GM19438 (cell line): Measurements from ENCODE around the gene FGF2.

Experiments
- ATAC-seq: cut with Tn5 transposase; IDR thresholded peaks from one replicate; pipeline ENCODE4 v1.9.1; 2021; ENCODE audit warnings: low read depth; ENCODE audit not compliant: unreplicated experiment

Gene FGF2

DNA sequence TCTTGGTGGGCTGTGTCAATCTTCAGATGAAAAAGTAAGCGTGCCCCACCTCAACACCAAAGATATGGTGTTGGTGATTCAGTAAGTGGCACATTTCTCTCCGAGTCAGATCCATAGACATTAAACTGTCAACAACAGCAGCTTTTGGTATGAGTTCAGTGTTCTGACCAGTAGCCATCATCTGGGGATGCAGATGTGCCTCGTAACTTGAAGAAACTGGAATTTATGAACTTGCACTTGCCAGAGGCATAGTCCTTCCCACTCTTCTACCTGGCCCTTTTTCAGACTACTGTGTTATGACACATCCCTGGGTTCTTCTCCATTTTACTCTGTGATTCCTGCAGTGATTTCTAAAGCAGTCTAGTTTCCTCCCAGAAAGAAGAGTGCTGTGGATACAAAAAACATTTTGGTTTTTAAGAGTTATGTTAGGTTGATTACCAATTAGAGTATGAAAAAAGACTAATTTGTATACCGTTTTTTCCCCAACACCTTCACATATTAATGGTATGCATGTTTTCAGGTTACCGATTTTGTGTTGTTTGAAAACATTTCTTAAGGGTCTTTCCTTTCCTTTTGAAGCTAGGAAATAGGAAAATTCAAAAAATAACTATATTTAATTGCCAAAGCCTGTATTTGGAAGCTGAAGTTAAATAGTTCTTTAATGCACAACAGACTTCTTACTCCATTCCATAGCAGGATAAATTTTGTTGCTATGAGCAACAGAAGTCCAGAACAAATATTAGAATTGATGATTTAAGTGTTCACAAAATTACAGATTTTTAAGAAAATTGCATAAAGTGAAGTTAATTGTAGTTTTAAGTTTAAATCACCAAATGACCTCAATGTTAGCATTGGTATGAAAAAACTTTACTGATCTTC, 56.5 kb downstream of the FGF2 start:
- ATAC-seq, result no peak

DNA sequence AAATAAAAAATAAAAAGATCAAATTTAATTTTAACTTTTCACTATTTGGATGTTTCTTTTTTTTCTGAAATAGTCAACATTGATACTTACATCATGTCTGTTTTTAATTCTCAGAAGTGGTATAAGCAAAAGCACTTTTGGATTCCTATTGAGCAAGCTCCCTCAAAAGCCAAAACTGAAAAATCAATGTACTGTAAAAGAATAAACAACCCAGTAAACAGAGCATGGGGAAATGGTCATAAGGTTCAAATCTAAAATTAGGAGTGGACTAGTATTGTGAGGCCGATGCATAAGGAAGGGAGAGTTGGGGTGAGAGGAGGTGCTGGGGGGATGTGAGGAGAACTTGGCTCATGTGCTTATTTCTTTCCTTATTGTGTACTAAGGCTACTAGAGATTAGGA, 57.9 kb downstream of the FGF2 start:
- ATAC-seq, result no peak

DNA sequence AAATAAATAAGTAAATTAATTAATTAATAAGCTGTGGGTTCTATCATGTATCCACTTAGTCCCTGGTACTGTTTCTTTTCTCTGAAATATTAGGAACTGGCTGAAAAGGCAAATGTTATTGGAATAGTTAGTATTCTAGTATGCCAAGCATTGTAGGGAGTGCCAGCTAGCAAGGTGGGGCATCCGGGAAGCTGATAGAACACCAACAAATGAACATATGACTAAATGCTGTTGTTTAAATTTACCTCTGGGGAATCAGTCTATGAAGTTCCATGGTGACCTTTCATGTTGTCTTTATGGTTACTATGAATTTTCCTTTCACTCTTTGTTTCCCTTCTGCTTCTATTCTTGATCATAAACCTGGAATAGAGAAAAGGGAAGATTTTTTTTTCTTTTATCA, 63.1 kb downstream of the FGF2 start:
- no peak for ATAC-seq

DNA sequence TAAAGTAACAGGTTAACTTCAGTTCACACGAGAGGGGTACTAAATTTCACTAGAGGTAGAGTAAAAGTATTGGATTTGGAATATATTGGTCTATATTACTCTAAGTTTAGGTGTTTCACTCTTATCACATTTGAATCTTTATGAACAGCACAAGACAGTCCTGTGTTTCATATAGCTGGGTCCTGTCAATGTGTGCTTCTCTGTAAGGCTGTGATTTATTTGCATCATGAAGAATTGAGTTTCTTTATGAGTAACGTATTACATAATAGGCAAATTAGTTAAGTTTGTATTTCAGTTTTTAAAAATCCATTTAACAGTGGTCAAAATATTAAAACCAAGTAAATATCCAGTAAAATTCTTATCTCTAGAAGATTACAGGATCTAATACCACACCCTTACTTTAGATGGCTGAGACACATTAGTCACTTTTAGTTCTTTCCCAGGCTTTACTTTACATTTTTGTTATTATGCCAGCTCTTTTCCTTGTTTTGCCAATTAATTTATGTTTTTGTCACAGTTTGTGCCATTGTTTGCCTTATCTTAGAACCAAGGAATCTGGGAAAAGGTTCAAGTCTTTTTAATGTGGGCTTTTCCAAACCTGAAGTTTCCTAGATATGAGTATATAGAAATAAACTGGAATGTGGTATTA, 63.6 kb downstream of the FGF2 start:
- ATAC-seq, result no peak

DNA sequence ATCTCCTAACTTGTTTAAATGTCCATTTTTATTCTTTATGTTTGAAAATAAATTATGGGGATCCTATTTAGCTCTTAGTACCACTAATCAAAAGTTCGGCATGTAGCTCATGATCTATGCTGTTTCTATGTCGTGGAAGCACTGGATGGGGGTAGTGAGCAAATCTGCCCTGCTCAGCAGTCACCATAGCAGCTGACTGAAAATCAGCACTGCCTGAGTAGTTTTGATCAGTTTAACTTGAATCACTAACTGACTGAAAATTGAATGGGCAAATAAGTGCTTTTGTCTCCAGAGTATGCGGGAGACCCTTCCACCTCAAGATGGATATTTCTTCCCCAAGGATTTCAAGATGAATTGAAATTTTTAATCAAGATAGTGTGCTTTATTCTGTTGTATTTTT, 68.2 kb downstream of the FGF2 start:
- ATAC-seq, result no peak

DNA sequence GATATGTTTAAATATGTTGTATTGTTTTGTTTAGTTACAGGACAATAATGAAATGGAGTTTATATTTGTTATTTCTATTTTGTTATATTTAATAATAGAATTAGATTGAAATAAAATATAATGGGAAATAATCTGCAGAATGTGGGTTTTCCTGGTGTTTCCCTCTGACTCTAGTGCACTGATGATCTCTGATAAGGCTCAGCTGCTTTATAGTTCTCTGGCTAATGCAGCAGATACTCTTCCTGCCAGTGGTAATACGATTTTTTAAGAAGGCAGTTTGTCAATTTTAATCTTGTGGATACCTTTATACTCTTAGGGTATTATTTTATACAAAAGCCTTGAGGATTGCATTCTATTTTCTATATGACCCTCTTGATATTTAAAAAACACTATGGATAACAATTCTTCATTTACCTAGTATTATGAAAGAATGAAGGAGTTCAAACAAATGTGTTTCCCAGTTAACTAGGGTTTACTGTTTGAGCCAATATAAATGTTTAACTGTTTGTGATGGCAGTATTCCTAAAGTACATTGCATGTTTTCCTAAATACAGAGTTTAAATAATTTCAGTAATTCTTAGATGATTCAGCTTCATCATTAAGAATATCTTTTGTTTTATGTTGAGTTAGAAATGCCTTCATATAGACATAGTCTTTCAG, 68.8 kb downstream of the FGF2 start:
- no peak for ATAC-seq

DNA sequence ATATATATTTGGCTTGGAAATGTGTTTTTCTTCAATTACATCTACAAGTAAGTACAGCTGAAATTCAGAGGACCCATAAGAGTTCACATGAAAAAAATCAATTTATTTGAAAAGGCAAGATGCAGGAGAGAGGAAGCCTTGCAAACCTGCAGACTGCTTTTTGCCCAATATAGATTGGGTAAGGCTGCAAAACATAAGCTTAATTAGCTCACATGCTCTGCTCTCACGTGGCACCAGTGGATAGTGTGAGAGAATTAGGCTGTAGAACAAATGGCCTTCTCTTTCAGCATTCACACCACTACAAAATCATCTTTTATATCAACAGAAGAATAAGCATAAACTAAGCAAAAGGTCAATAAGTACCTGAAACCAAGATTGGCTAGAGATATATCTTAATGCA, 69.6 kb downstream of the FGF2 start:
- no peak for ATAC-seq

DNA sequence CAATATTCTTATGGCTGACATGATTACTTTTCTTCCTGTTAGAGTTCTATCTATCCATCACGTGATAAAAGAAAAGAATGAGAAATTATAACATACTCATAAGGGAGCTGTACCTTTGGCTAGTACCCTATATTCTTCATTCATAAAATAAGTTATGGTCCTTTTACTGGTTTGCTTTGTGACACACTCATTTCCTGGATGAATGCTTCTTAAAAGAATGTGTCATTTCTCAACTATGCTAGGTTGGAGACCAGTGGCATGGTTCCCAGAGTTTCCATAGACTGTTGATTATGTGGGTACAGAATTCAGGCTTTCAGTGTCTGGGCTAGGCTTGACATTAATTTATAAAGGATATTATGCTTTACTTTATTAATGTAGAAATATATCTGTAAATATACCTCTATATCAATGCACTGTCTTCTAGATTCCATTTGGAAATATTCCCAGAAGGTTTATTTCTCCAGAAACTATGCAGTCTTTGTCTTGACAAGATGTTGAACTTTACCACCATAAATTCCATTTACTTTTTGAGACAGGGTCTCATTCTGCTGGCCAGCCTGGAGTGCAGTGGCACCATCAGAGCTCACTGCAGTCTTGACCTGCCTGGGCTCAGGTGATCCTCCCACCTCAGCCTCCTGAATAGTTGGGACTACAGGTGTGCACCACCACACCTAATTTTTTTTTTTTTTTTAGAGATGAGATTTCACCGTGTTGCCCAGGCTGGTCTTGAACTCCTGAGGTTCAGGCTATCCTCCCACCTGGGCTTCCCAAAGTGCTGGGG, 71.9 kb downstream of the FGF2 start:
- ATAC-seq, result no peak

DNA sequence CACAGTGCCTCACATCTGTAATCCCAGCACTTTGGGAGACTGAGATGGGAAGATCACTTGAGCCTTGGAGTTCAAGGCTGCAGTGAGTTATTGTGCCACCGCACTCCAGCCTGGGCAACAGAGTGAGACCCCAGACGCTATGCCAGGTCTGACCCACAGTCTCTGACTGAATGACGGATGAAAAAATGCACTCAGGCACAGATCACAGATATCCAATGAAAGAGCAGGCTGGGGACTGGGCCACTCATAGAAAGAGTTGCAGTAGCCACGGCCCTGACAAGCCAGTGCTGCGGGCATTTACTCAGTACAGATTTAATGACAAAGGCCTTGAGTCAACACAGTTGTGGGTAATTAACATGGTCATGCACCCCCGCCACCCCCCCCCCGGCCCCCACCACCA, 73.1 kb downstream of the FGF2 start:
- no peak for ATAC-seq

DNA sequence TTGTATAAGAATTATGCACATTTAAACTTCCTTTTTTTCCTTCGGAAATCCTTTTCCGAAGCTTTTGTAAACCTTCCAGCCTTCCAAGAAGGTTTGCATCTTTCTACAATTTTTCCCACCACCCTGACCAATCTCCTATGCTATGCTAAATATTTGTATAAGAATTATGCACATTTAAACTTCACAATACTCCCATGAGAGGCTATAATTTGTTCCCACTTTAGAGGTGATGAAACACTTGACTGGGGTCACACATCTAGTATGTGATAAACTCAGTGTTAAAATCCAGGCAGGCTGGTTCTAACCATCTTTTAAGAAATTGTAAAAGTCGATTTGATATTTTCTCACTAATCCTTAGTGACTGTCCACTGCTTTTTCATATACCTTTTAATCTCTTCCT, 73.7 kb downstream of the FGF2 start:
- no peak for ATAC-seq

DNA sequence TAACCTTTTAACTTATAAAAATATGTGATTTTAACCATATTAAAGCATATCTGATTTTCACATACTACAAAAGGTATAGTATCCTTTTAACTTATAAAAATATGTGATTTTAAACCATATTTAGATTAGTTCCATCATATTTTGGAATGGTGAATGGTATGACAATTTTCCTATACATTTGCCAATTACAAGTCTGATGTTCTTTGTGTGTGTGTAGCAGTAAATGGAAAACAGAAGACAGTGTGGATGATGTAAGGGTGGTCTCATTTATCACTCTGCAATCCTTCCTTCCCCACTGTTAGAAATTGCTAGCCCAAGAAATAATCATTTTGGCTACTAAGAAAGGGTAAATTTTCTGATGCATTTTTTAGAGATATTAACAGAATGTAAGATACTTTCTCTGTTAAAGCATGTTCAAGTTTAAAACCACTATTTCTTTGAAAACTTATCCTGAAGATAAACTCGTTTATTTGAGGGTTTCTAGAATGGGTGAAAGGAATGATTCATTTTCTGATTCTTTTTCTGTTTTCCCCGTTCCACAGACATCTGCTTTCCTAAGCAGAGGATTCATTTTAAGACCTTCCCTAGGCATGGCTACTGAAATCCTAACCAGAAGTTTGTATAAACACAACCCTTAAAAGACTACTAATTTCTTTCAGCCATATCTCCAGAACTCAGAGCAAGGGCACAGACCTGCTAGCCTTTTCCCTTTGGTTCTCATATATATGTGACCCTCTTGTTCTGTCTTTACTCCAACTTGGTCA, 74.8 kb downstream of the FGF2 start:
- ATAC-seq, result no peak

DNA sequence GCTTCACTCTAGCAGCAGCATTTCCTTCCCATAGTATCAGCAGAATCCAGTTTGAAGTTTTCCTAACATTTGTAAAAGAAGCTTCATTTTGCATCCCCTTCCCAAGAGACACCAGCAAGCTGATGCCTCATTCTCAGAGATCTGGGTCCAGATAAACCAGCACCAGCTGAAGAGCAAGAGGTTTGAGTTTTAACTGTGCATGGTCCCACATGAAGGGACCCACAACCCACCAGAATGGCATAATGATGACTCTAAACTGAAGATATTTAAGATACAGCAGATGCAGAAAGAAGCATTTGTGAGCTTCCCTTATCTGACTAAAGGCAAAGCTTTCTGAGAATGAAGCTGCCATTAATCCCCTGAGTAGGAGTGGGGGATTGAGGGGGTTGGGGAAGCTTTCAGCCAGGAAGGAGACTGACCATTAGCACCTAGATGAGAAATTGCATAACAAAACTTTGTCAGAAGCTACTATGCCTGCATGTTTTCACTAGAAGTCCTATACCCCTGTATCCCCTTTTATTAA, 77.2 kb downstream of the FGF2 start:
- ATAC-seq, result no peak

DNA sequence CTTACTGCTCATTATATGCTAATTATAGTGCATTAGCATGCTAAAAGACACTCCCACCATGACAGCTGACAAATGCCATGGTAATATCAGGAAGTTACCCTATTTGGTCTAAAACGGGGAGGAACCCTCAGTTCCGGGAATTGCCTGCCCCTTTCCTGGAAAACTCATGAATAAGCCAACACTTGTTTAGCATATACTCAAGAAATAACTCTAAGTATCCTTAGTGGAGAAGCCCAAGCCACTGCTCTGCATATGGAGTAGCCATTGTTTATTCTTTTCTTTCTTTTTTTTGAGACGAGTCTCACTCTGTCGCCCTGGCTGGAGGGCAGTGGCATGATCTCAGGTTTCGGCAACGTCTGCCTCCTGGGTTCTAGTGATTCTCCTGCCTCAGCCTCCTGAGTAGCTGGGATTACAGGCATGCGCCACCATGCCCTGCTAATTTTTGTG, 80.3 kb downstream of the FGF2 start:
- no peak for ATAC-seq

DNA sequence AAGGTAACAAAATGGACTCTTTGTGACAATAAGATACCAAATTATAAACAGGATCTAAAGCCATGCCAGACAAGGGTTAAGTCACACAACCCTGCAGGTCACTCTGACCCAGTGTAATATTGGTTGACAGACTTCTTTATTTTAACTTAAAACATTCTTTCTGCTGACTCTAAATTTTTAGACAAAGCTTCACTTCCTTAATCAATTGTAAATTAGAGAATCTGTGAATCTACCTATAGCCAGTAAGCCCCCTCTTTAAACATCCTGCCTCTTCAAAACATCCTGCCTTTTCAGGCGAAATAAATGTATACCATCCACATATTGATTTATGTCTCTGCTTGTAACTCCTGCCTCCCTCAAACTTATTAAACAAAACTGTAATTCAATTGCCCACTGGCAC, 81.6 kb downstream of the FGF2 start:
- no peak for ATAC-seq

DNA sequence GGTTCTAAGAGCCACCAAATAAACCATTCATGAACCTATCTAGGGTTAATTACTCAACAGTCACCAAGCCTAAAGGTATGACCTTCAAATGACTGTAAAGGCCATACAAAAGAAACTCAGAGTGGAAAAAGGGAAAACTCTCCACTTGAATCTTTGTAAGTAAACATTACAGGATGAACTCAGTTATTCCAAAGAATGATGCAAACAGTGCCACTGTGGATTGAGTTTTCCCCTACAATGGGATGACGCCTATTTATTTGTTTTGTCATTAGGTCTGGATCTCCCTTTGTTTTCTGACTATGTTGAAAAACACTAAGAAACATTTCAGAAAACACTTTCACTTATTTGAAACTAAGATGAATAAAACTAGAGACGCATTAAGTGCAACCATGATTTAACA, 83.1 kb downstream of the FGF2 start:
- ATAC-seq, result no peak

DNA sequence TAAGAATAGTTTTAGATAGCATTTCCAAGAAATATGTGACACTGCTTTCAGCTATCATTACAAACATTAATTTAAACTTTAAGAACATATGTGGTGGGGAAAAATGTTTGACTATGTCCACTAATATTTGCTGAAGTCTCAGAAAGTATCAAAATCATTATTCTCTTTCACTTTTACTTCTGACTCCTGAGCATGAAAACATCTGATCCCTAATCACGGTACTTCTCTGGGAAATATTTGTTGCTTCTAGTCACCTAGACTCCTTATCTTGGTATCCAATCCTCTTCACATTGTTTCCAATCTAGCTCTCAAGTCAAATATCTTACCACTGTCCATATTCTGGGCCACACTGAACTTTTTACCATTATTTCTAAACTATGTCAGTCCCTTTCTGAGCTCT, 85.0 kb downstream of the FGF2 start:
- ATAC-seq, result no peak

DNA sequence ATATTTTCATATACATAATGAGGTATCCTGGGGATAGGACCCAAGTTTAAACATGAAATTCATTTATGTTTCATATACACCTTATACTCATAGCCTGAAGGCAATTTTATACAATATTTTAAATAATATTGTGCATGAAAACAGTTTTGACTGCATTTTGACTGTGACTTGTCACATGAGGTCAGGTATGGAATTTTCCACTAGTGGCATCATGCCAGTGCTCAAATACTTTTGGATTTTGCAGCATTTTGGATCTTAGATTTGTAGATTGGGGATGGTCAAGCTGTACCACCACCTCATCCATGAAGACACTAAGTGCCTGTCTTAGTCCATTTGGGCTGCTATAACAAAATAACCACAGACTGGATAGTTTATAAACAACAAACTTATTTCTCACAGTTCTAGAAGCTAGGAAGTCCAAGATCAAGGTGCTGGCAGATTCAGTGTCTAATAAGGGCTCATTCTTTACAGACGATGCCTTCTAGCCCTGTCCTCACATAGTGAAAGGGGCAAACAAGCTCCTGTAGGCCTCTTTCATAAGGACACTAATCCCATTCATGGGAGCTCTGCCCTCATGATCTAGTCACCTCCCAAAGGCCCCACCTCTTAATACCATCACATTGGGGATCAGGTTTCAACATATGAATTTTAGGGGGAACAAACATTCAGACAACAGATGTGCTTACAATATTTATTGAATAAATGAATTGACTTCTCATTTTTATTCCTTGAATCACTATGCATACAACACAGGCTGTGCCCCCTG, 86.4 kb downstream of the FGF2 start:
- no peak for ATAC-seq

DNA sequence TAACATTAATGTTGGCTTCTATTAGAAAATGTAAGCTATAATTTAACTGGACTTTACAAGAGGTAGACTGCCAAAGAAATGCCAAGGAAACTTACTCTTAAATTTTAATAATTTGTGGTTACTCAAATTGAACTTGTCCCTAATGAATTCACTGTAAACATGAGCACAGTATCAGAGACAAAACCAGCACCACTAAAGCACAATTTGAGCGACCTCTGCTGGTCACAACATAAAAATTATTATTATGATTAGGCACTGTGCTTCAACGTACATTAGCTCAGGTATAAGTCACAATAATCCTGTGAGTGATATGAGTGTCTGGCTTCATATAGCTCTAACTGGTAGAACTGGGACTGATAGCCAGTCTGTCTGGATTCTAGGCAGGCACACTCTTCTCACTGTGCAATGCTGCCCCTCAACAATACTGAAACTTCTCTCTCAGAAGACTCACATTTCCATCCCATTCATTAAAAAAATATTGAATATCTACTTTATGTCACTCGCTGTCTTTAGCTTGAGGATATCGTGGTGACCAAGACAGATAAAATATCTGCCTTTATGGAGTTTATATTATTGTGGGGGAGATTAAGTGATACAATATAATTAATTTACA, 87.8 kb downstream of the FGF2 start:
- peak; percentile 90 for ATAC-seq

DNA sequence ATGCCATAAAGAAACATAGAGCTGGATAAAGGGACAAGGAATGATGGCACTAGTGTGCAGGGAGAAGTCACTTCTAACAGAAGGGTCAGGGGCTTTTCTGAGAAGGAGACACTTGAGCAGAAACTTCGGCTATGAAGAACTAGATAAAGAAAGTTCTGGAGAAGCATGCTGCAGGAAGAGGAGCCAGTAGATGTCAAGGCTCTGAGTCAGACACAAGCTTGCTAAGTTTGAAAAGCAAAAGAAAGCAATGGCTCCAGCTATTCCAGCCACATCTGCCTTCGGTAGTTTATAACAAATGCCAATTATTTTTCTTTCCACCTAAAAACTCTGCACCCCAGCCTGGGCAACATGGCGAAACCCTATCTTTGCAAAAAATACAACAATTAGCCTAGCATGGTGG, 88.3 kb downstream of the FGF2 start:
- no peak for ATAC-seq
